ENCODE data around the gene UBB.

- no peak for TF ChIP-seq CTCF (conservative IDR thresholded peaks at IDR 0.05; ENCODE audit: low read depth in 2 of 2)
- TF ChIP-seq POLR2AphosphoS5 (IDR thresholded peaks at IDR 0.05; ENCODE audit: low read depth) = no peak
- no peak for TF ChIP-seq EZH2phosphoT487 (IDR thresholded peaks at IDR 0.05; ENCODE audit: unreplicated experiment)
- no peak for TF ChIP-seq NANOG (IDR thresholded peaks at IDR 0.05; ENCODE audit: borderline replicate concordance)
- no peak for TF ChIP-seq ZNF114 (CRISPR knock-in tag; IDR thresholded peaks at IDR 0.05)
- TF ChIP-seq EZH2 (IDR thresholded peaks at IDR 0.05; ENCODE audit: low read depth, unreplicated experiment) = no peak
- TF ChIP-seq REST (IDR thresholded peaks at IDR 0.05; ENCODE audit: unreplicated experiment) = no peak
- TF ChIP-seq STAT1 (IDR thresholded peaks at IDR 0.05; ENCODE audit: unreplicated experiment) = no peak
- TF ChIP-seq ZNF331 (CRISPR knock-in tag; IDR thresholded peaks at IDR 0.05; ENCODE audit: low read depth) = no peak
Observed at GRCh38 chr17:16407911-16408588, 27.2 kb downstream of the UBB start.

Data from GM23338 (cell line).